NCI-H2227 treated with DMSO at 0.1 percent for 48 hours (cell line): Measurements from ENCODE around the gene NSDHL.

ENCODE experiments used
- DNase-seq: peaks from one replicate; lab custom pipeline; 2025; lab: John Stamatoyannopoulos, UW

Gene NSDHL

DNA sequence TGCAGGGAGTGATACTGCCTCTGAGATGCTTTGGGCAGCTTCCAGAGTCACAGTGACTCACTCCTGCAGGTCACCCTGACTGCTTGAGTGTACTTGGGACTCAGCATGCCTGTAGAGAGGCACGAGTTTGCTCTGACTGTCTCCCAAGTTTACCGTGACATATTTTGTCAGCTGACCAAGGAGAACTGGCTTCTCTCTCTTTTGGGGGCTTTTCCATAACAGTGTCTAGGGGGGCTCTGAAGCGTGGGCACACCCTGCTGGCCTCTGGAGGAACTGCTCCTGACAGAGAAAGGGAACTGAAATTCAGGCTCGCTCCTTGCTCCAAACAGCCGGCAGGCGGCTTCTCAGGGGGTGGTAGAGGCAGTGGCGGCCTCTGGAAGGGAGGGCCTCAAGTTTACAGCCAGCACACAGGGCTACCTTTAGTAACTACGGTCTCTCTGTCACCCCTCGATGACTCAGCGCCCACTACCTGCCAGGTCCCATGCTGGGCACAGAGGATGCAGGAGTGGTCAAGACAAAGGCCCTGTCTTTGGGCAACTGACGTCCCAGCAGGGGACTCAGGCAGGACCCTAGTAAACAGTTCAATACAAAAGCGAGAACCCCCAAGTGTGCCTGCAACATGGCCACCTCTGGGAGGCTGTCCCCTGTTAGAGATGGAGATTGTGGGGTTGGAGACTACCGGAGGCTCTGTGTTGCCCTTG is 84.8 kb downstream of the NSDHL start:
- DNase-seq, result peak; percentile 26

- DNase-seq, result no peak
Measured at GRCh38 chrX:152917656-152918579, 87.1 kb downstream of the NSDHL start.

- no peak for DNase-seq
Measured at GRCh38 chrX:152918707-152919106, 87.8 kb downstream of the NSDHL start.
